T-helper 2 cell treated with Interferon-gamma antibody and Interleukin-4, amounts not matched to agents 100 ng/mL and 5 ng/mL, for 36 hours (primary cell): ENCODE measurements around the gene TEX9. TPM values are rescaled to one million over a fixed set of nuclear protein-coding genes. Genes with fewer than 3 reads are reported as not detected.
"Not testable (repeated sequence)": the region's sequence is repeated elsewhere in the genome, so short reads cannot be mapped to it uniquely, and the experiment has no call there.

Experiments used
- intact Hi-C: fragments of 100-400 bp; cut with micrococcal nuclease; formaldehyde crosslinking; loops from one replicate; pipeline ENCODE4 v1.15.1; 2023
- total RNA-seq: library from RNA; stranded (reverse); gene quantifications from 2 replicates; pipeline ENCODE4 v1.2.3, GENCODE V29; 2022

Gene TEX9
- total RNA-seq, 1 donor from 2014 or later = 0.39 TPM

- intact Hi-C loops = no loop called here
These were observed 3.2 kb upstream of the TEX9 start for GRCh38 chr15:56361987-56362386.

- intact Hi-C loops = loop anchor here (5.0 kb wide), 1 partner anchor 374 kb away; the partner anchor contains the start of gene NEDD4
These were observed 985 bp downstream of the TEX9 start for GRCh38 chr15:56366211-56366610.

- intact Hi-C loops = loop anchor here (5.0 kb wide), 1 partner anchor 375 kb away; the partner anchor contains the start of gene NEDD4
These were observed 1.9 kb downstream of the TEX9 start for GRCh38 chr15:56367156-56367555.

- intact Hi-C loops = loop anchor here (5.0 kb wide), 1 partner anchor 377 kb away; the partner anchor contains the start of gene NEDD4
These were observed 4.0 kb downstream of the TEX9 start for GRCh38 chr15:56369234-56369633.

- intact Hi-C loops = no loop called here
These were observed 6.4 kb downstream of the TEX9 start for GRCh38 chr15:56371495-56372147.

GRCh38 chr15:56374693-56375092 is 9.5 kb downstream of the TEX9 start:
- intact Hi-C loops = not testable (repeated sequence)

- intact Hi-C loops = not testable (repeated sequence)
These were observed 12.6 kb downstream of the TEX9 start for GRCh38 chr15:56377822-56378221.

GRCh38 chr15:56383010-56383409 is 17.8 kb downstream of the TEX9 start:
- intact Hi-C loops = no loop called here

- intact Hi-C loops = no loop called here
These were observed 20.7 kb downstream of the TEX9 start for GRCh38 chr15:56385908-56386307.

GRCh38 chr15:56390739-56391267 is 25.6 kb downstream of the TEX9 start:
- intact Hi-C loops = no loop called here

- intact Hi-C loops = no loop called here
These were observed 28.1 kb downstream of the TEX9 start for GRCh38 chr15:56393277-56393676.

GRCh38 chr15:56394909-56395308 is 29.7 kb downstream of the TEX9 start:
- intact Hi-C loops = no loop called here

- intact Hi-C loops = not testable (repeated sequence)
These were observed 32.1 kb downstream of the TEX9 start for GRCh38 chr15:56397325-56397724.

- intact Hi-C loops = not testable (repeated sequence)
These were observed 34.0 kb downstream of the TEX9 start for GRCh38 chr15:56399209-56399608.

GRCh38 chr15:56410721-56411120 is 45.5 kb downstream of the TEX9 start:
- intact Hi-C loops = no loop called here

GRCh38 chr15:56411122-56411749 is 46.0 kb downstream of the TEX9 start:
- intact Hi-C loops = no loop called here

- intact Hi-C loops = not testable (repeated sequence)
These were observed 48.0 kb downstream of the TEX9 start for GRCh38 chr15:56413114-56413733.

GRCh38 chr15:56425276-56425675 is 60.0 kb downstream of the TEX9 start:
- intact Hi-C loops = no loop called here

GRCh38 chr15:56425976-56426375 is 60.8 kb downstream of the TEX9 start:
- intact Hi-C loops = no loop called here

- intact Hi-C loops = loop anchor here (1.0 kb wide), 1 partner anchor 183 kb away; no protein-coding TSS in a partner anchor
These were observed 63.7 kb downstream of the TEX9 start for GRCh38 chr15:56428821-56429458.

- intact Hi-C loops = no loop called here
These were observed 67.1 kb downstream of the TEX9 start for GRCh38 chr15:56432304-56432703.
